Neural crest cell (in vitro differentiated cells): ENCODE data around the gene NDUFS7. TPM values are rescaled to one million over a fixed set of nuclear protein-coding genes. Genes with fewer than 3 reads are reported as not detected.

ENCODE experiments used
- DNase-seq: peaks from one replicate; pipeline ENCODE4 v3.0.0; 2021; ENCODE audit warnings: low read depth, mixed read lengths, low spot score
- H3K27ac Mint-ChIP-seq: one replicate; pipeline ENCODE4 v1.8.0; 2021; ENCODE audit warnings: mild to moderate bottlenecking, mixed read lengths; ENCODE audit not compliant: unreplicated experiment
- H3K27me3 Mint-ChIP-seq: 2 replicates; pipeline ENCODE4 v1.8.0; 2021; ENCODE audit warnings: low read depth, mild to moderate bottlenecking, mixed read lengths
- H3K36me3 Mint-ChIP-seq: 2 replicates; pipeline ENCODE4 v1.8.0; 2021; ENCODE audit warnings: low read depth, mild to moderate bottlenecking, mixed read lengths
- H3K4me1 Mint-ChIP-seq: 2 replicates; pipeline ENCODE4 v1.8.0; 2021; ENCODE audit warnings: mixed read lengths
- H3K4me3 Mint-ChIP-seq: one replicate; pipeline ENCODE4 v1.8.0; 2021; ENCODE audit warnings: mild to moderate bottlenecking, mixed read lengths
- H3K9me3 Mint-ChIP-seq: 2 replicates; pipeline ENCODE4 v1.8.0; 2021; ENCODE audit warnings: mixed read lengths
- total RNA-seq: library from RNA; stranded (reverse); gene quantifications from 2 replicates; pipeline ENCODE4 v1.2.1, GENCODE V29; 2021
- TF ChIP-seq, protein P1 (sequence below): fragments of 200-600 bp; sonication (generic); conservative IDR thresholded peaks from 2 replicates; pipeline ENCODE4 v1.5.0; 2021; ENCODE audit warnings: antibody characterized with exemption, mild to moderate bottlenecking

NDUFS7 gene
- total RNA-seq, 1 donor from 2014 or later, result 89.7 TPM

DNA sequence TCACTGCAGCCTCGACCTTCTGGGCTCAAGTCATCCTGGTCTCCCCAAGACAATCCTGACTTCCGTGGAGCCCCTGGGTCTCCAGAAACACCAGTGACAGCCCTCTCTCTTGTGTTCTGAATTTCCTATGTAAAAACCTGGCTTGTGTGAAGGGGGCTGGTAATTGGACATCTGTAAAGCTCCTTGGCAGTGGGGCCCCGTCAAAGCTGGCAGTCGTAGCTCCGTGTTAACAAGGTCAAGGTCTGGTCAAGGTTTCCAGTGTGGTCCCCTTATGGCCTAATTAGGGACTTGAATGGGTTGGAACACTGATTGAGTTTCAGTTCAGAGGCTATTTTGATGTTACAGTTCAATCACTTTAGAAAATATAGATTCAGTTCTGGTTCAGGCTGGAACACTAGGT lies 32.8 kb upstream of the NDUFS7 start:
- H3K27ac Mint-ChIP-seq, result no peak overlapping the region
- no peaks in the 10 kb centered on the region for H3K9me3 Mint-ChIP-seq
- H3K36me3 Mint-ChIP-seq, result no peaks in the 10 kb centered on the region
- H3K27me3 Mint-ChIP-seq, result no peaks in the 10 kb centered on the region
- DNase-seq, result no peak
- peak overlapping the region; percentile 82 for H3K4me3 Mint-ChIP-seq
- peaks cover 18% of the 10 kb centered on the region for H3K4me1 Mint-ChIP-seq
- TF ChIP-seq, protein P1, sequence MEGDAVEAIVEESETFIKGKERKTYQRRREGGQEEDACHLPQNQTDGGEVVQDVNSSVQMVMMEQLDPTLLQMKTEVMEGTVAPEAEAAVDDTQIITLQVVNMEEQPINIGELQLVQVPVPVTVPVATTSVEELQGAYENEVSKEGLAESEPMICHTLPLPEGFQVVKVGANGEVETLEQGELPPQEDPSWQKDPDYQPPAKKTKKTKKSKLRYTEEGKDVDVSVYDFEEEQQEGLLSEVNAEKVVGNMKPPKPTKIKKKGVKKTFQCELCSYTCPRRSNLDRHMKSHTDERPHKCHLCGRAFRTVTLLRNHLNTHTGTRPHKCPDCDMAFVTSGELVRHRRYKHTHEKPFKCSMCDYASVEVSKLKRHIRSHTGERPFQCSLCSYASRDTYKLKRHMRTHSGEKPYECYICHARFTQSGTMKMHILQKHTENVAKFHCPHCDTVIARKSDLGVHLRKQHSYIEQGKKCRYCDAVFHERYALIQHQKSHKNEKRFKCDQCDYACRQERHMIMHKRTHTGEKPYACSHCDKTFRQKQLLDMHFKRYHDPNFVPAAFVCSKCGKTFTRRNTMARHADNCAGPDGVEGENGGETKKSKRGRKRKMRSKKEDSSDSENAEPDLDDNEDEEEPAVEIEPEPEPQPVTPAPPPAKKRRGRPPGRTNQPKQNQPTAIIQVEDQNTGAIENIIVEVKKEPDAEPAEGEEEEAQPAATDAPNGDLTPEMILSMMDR, result no peak

DNA sequence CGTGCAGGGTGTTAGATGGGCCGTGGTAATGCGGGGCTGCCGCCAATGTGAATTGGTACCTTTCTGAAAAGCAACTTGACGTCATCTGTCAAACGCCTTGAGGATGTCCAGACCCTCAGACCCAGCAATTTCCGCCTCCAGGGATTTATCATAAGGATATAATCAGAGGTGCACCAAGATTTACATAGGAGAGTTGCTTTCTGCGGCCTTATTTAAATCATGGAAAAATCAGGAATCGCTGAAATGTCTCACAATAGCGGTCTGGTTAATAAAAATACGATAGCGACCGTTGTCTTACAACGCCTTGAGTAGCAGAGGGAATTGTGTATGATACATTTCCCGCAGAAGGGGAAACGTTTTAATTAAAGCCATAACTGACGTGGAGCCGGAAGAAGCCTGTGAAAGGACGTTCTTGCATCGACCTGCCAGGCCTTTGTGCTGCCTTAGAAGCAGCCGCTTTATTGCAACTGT lies 32.3 kb upstream of the NDUFS7 start:
- Mint-ChIP-seq H3K4me1 (peaks cover 24% of the 10 kb centered on the region), H3K27ac (no peak overlapping the region), H3K4me3 (peak overlapping the region; percentile 82)

DNA sequence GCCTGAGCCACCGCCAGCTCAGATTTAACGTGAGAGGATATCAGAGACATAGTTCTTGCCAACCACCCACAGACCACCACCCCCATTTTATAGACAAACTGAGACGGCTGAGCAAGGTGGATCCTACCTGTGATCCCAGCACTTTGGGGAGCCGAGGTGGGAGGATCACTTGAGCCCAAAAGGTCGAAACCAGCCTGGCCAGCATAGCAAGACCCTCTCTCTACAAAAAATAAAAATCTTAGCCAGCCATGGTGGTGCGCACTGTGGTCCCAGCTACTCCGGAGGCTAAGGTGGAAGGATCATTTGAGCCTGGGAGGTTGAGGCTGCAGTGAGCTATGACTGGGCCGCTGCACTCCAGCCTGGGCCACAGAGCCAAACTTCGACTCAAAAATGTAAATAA lies 30.6 kb upstream of the NDUFS7 start:
- Mint-ChIP-seq H3K27me3 (no peaks in the 10 kb centered on the region), H3K27ac (no peak overlapping the region), H3K36me3 (peaks cover 6% of the 10 kb centered on the region), H3K9me3 (no peaks in the 10 kb centered on the region), H3K4me3 (peak overlapping the region; percentile 72), H3K4me1 (peaks cover 31% of the 10 kb centered on the region)
- no peak for DNase-seq
- TF ChIP-seq, protein P1, result no peak

More for the DNA sequence above, 32.3 kb upstream of the NDUFS7 start:
- no peaks in the 10 kb centered on the region for H3K9me3 Mint-ChIP-seq
- DNase-seq, result no peak
- TF ChIP-seq, protein P1, result no peak
- no peaks in the 10 kb centered on the region for H3K27me3 Mint-ChIP-seq
- H3K36me3 Mint-ChIP-seq, result no peaks in the 10 kb centered on the region

DNA sequence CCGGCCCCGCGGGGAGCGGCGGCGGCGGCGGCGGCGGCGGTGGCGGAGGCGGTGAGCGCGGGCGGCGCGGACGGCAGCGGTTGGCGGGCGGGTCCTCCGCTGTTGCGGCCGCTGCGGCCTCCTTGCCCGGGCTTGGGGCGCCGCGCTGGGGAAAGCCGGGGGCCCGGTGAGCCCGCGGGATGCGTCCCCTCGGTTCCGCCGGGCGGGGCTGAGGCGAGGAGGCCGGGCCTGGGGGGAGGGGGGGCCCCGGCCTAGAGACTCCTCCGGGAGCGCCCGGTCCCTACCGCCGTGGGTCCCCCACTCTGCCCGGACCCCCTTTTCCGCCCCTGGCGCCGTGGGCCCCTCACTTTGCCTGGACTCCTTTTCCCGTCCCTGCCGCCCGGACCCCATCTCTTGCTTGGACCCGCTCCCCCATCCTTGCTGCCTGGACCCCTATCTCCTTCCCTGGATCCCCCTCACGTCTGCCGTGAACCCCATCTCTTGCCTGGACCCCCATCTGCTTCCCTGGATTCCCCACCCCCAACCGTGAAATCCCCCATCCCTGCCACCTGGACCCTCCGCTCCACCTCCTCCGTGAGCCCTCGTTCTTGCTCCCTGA lies 28.6 kb upstream of the NDUFS7 start:
- no peaks in the 10 kb centered on the region for H3K9me3 Mint-ChIP-seq
- H3K27ac Mint-ChIP-seq, result no peak overlapping the region
- no peaks in the 10 kb centered on the region for H3K27me3 Mint-ChIP-seq
- no peak for DNase-seq
- peaks cover 43% of the 10 kb centered on the region for H3K4me1 Mint-ChIP-seq
- peak overlapping the region; percentile 93 for H3K4me3 Mint-ChIP-seq
- TF ChIP-seq, protein P1, result no peak
- H3K36me3 Mint-ChIP-seq, result peaks cover 9% of the 10 kb centered on the region

DNA sequence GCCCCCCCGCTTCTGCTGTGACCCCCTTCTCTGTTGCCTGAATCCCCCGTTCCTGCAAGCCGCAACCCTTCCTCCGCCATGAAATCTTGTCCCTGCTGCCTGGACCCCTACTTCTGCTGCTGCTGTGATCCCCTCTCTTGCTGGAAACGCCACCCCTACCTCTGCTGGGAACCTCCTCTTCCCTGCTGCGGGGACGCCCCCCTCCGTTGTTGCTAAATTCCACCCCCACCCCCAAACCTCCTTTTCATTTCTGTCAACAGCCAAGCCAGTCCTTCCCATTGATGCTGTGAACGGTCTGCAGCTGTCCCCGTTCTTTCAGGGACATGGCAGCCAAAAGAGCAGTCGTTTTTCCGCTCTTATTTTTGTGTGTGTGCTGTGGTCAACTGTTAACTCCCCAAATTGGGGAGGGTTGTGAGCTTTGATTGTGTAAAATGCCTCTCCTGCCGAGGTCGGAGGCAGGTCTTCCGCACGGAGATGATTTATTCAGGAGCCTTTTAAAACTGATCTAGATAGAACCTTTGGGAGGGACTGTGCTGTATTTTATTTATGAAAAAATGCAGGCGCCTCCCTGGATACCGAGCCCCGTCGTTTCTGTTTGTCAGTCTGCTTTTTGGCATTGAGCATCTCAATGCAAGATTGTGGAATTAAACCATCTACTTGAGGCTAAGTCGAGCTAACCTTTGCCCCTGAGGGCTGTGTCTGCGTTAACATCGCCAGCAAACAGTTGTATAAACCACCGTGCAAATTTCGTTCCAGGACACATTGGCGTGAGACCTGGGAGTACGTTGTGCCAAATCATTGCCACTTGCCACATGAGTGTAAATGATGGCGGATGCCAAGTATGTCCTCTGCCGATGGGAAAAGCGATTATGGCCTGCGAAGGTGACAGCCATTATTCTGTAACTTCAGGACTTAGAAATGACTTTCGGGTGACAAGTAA lies 27.9 kb upstream of the NDUFS7 start:
- DNase-seq, result no peak
- H3K36me3 Mint-ChIP-seq, result peaks cover 9% of the 10 kb centered on the region
- TF ChIP-seq, protein P1, result no peak

More for the DNA sequence above, 27.9 kb upstream of the NDUFS7 start:
- Mint-ChIP-seq H3K27me3 (no peaks in the 10 kb centered on the region), H3K4me1 (peaks cover 49% of the 10 kb centered on the region), H3K27ac (peak overlapping the region; percentile 81), H3K9me3 (no peaks in the 10 kb centered on the region), H3K4me3 (peak overlapping the region; percentile 93)
